CD4-positive, alpha-beta T cell treated with Interleukin-4 for 4 hours (primary cell): ENCODE results near the gene LRBA.
"Not testable (repeated sequence)": the region's sequence is repeated elsewhere in the genome, so short reads cannot be mapped to it uniquely, and the experiment has no call there.

Experiments
- DNase-seq: peaks from one replicate; pipeline ENCODE4 v3.0.0-alpha.2; 2020

Gene LRBA

DNA sequence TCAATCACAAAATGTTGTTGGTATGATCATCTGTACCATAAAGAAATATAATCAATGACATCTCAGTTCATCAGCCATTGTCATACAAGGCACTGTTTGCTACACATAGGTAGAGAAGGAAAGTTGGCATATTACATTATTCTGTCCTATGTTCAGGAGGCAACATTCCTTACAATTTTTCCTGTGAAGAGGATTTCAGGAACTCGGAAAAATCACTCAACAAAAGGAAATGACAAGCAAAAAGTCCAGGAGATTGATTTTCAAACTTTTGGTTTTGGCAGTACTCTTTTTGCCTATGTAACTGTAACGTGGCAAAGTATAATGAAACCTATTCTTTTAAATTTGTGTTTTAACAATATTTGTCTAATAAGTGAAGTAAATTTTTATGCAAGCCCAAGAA is 301.8 kb downstream of the LRBA start:
- no peak for DNase-seq

GRCh38 chr4:150710770-150711375 is 304.2 kb downstream of the LRBA start:
- no peak for DNase-seq

- no peak for DNase-seq
These were observed 307.1 kb downstream of the LRBA start for GRCh38 chr4:150708004-150708403.

- DNase-seq, result no peak
These were observed 315.5 kb downstream of the LRBA start for GRCh38 chr4:150699599-150699998.

GRCh38 chr4:150695162-150695561 is 319.9 kb downstream of the LRBA start:
- no peak for DNase-seq

DNA sequence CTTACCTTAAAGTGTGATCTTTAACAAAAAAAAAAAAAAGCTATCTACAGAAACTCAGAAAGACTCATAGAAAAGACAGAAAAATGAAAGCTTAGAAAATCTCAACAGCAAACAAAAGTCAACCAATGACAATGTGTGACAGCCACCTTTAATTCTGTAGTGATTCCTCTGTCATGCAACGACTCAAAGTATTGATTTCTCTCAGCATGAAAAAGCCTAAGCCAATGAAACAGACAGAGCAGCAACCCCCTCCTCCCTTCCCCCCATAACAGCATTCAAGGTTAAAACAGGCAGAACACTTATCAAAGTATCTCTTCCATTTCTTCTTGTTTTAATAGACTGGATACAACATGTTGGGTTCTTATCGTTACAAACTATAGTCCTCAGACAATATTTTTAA is 320.6 kb downstream of the LRBA start:
- no peak for DNase-seq

- no peak for DNase-seq
These were observed 331.2 kb downstream of the LRBA start for GRCh38 chr4:150683775-150684350.

DNA sequence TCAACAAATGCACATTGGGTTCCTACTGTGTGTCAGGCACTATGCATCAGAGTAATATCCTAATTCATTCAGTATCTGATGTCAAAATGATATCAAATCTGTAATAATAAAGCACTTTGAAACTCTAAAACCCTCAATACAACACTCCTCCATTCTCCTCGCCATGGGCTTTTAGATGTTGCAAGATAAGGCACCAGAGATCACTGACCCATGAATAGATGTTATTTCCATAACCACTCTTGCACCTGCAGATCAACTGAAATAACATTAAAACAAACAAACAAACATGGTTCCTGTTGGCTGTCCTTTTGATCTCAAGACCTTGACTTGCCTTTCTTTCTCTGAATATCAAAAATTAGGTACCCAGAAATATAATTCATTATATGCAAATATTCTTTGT is 333.0 kb downstream of the LRBA start:
- DNase-seq, result no peak

- DNase-seq, result no peak
These were observed 334.0 kb downstream of the LRBA start for GRCh38 chr4:150681063-150681462.

DNA sequence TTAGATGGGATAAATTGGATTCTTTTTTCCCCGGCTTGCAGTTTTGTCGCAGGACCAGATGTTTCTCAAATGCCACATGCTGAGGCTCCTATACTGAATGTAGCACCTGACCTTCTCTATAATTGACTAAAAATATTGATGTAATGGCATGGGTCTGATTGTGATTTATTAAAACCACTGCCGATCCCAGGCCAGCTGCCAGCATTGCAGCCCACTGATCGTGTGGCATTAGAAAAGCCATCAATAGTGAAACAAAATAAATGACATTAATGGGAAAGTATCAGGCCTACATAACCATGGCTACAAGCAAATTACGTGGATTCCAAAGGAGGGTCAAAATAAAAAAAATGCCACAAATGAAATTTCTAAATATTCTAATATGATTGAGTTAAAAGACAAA is 334.4 kb downstream of the LRBA start:
- no peak for DNase-seq

DNA sequence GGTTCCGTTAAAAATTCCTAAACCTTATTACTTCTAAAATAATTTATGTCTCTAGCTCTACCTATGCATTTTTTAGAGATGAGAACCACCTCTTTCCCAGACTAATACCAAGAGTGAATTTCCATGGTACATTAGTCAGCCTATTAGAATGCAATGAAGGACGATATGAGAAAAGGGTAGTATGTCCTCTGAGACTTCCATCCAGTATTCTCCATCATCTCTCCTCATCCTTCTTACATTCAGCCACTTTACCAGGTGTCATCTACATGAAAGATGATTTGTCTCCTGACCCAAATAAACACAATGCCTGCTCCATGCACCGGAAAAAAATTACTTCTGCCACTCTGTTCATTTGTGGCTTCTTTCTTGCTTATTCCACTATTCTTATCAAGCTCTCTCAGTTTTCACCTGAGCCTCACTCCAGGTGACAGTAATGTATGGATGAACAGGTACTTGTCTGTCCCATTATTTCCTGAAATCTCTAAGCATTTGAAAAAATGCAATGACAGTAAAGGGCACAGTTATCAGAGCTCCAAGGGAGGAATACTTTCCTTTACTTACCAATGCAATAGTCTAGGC is 335.2 kb downstream of the LRBA start:
- no peak for DNase-seq

DNA sequence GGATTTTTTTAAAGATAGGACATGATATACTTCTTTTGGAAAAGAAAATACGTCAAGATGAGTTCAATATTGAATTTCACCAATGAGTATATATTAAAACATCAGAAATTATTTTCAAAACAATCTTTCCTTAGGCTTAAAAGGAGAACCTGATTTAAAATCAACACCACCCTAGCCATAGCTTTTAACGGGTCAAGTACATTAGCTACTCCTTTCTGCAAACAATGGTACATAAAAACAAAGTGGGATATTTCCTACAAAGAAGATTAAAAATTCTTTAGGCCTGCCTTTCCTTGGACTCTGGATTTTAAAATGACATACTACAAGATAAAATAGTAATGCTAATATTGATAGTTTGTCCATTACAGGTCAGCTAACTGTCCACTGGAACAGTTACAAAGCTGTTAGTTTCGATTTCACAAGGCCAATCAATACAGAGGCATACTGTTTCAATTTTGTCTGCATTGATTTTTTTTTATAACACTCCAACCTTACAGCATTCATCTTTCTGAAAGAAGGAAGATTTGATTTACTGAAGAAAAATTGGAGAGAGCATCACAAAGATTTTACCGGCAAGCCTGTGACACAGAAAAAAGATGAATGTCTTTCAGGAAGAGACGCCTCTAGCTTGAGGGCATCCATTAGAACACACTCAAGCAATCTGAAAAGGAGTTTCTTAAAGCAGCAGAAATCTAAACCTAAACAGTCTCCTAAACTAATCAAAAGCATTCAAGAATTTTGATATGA is 335.9 kb downstream of the LRBA start:
- no peak for DNase-seq

- no peak for DNase-seq
These were observed 341.3 kb downstream of the LRBA start for GRCh38 chr4:150673793-150674192.

DNA sequence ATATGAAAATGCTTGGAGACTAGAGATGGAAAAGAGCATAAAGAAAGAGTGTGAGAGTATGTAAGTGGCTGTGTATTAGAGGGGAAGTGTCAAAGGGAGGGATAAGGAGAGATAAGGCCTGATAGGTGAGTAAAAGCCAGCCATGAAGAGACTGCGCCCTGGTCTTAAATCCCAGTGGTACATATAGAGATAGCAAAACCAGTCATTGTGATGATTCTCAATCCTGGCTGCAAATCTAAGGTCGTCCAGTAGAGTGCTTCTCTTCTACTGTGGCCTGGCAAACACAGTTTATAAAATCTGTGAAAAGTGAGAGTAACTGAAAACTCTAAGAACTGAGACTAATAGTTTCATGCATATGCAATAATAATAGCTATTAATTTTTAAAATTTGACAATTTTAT is 346.3 kb downstream of the LRBA start:
- DNase-seq, result no peak

- no peak for DNase-seq
These were observed 350.1 kb downstream of the LRBA start for GRCh38 chr4:150664935-150665334.

GRCh38 chr4:150662686-150663085 is 352.4 kb downstream of the LRBA start:
- no peak for DNase-seq

DNA sequence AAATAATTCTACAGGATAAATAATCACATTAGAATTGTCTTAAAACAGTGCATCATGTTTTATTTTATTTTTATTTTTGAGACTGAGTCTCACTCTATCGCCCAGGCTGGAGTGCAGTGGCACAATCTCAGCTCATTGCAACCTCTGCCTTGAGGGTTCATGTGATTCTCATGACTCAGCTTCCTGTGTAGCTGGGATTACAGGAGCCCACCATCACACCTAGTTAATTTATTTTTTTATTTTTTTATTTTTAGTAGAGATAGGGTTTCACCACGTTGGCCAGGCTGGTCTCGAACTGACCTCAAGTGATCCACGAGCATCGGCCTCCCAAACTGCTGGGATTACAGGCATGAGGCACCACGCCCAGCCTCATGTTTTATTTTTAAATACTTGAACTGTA is 353.5 kb downstream of the LRBA start:
- not testable (repeated sequence) for DNase-seq

DNA sequence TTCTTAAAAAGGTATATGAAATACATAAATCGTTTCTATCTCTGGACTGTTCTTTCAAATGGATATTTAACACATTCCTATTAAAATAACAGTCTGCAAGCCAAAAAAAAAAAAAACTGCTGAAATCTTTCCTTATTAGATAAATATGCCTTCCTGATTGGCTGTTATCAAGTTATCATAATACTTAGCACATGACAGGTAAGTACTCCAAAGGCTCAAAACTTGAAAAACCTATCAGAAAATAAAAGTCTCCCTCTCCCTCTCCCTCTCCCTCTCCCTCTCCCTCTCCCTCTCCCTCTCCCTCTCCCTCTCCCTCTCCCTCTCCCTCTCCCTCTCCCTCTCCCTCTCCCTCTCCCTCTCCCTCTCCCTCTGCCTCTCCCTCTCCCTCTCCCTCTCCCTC is 356.8 kb downstream of the LRBA start:
- DNase-seq, result not testable (repeated sequence)

- DNase-seq, result no peak
These were observed 358.2 kb downstream of the LRBA start for GRCh38 chr4:150656891-150657290.

DNA sequence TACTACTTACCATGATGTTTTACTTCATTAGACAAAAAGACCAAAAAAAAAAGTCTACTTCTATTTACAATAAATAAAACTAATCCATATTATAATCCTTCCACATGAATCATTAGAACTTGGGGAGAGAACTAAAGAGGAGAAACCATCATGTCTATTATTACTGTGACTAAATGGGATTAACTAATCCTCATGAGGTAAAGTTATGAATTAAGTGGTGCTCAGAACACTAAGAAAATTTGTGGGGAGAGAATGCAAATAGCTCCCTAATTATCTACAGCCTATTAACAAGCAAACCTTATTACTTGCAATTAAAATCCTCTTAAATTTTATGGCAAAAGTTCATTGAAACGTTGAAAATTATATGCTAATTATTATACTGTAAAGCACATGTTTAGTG is 364.3 kb downstream of the LRBA start:
- DNase-seq, result no peak

GRCh38 chr4:150648123-150648522 is 367.0 kb downstream of the LRBA start:
- DNase-seq, result no peak

DNA sequence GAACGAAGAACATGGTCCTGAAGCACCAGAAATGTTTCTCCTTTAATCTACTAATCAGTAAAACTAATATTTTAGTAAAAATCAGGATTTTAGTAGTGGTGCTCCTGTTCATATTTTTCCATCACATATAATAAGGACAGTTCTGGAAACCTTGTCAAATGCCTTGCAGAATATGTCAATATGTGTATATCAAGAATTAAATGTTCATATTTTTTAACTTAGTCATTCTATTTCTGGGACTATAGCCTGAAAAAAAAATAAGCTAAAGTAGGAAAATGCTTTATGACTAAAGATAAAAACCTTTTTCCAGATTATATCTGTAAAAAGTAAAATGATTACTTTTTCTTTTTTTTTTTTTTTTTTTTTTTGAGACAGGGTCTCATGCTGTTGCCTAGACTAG is 368.1 kb downstream of the LRBA start:
- DNase-seq, result no peak

DNA sequence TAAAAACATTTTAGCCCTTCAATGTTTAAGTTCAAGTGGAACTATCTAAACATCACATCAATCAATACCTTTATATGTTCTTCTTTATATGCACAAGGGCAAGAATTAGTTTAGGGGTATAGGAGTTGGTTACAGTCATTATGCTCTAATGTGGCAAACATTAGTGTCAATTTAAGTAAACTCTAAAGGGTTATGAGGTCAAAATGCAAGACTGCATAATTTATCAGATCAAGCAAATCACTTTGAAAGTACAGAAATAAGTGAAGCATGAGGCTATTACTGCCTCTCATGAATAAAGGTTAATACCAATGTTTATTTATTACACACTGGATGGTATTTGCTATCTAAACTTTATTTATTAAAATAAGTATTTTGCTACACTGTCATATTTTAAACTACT is 373.5 kb downstream of the LRBA start:
- DNase-seq, result no peak

DNA sequence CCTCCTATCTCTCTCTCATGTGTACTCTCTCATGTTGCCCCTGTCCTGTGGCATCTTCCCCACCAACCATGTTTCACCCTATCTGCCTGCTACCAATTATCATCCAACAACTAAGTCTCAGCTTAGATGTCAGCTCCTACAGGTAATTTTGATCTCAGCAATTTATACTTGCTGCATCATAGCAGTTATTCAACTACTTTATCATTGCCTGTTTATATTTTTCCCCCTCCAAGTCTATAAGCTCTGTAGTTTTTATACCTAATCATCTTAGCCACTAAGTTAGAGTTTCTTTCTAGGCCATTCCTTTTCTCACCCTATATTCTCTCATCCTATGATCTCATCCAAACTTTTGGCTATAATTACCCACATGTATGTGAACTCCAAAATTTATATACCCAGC is 382.4 kb downstream of the LRBA start:
- DNase-seq, result no peak
